K562 (cell line): Measurements from ENCODE around the gene RCL1. TPM values are rescaled to one million over a fixed set of nuclear protein-coding genes. Genes with fewer than 3 reads are reported as not detected.

ENCODE experiments used
- ADNP ChIP-seq: fragments of 200-800 bp; sonication (Bioruptor generic); IDR thresholded peaks from 2 replicates; pipeline ENCODE4 v1.6.1; 2016; ENCODE audit warnings: missing genetic modification characterization, missing compliant biosample characterization
- CBX3 ChIP-seq, 2 experiments: IDR thresholded peaks; 1 replicate in 1 of 2; 2 replicates in 1 of 2; pipeline ENCODE4 v1.6.1; 2012; ENCODE audit warnings: inconsistent platforms in 2 of 2, low read length in 2 of 2, borderline replicate concordance in 1 of 2, control low read depth in 1 of 2
- ETV5 ChIP-seq: sonication (generic); formaldehyde crosslinking; IDR thresholded peaks from 2 replicates; pipeline ENCODE4 v1.4.0; 2020; ENCODE audit warnings: low read depth, mild to moderate bottlenecking, missing genetic modification reagents
- OTX1 ChIP-seq: fragments of 450-650 bp; formaldehyde crosslinking; IDR thresholded peaks from 2 replicates; pipeline ENCODE4 v1.4.0; 2022; ENCODE audit warnings: mild to moderate bottlenecking
- TAF15 ChIP-seq: fragments of 200-400 bp; formaldehyde crosslinking; IDR thresholded peaks from 2 replicates; pipeline ENCODE4 v1.6.1; 2017; ENCODE audit warnings: mild to moderate bottlenecking, low read depth, low read length, moderate library complexity
- YBX1 ChIP-seq: fragments of 450-650 bp; IDR thresholded peaks from 2 replicates; pipeline ENCODE4 v1.7.1; 2016; ENCODE audit warnings: mild to moderate bottlenecking
- ZNF253 ChIP-seq: fragments of 250-450 bp; sonication (Bioruptor Pico); conservative IDR thresholded peaks from 2 replicates; pipeline ENCODE4 v1.6.1; 2021; ENCODE audit warnings: mild to moderate bottlenecking
- ZNF609 ChIP-seq: sonication (generic); formaldehyde crosslinking; IDR thresholded peaks from 2 replicates; pipeline ENCODE4 v1.8.1; 2023; ENCODE audit warnings: missing genetic modification reagents, mild to moderate bottlenecking, borderline replicate concordance
- ZNF695 ChIP-seq: fragments of 450-650 bp; formaldehyde crosslinking; IDR thresholded peaks from 2 replicates; pipeline ENCODE4 v1.4.0; 2020; ENCODE audit warnings: mild to moderate bottlenecking, moderate library complexity
- polyA plus RNA-seq, 8 experiments: library from polyadenylated mRNA; depleted of rRNA in 4 of 8; stranded (reverse) in 5 of 8; unstranded in 3 of 8; fragments of >200 nt; fragmentation: Nextera tagmentation in 2 of 8; fragmentation: Illumina TruSeq in 1 of 8; extraction: Ambion mirVana in 2 of 8; extraction: Trizol in 1 of 8; gene quantifications; 2 replicates each; pipeline versions ENCODE4 v1.2.1 to v1.2.3, GENCODE V29; 2011 to 2014; ENCODE audit warnings: inconsistent platforms in 1 of 8, missing spikeins in 1 of 8
- total RNA-seq, 7 experiments: library from RNA; depleted of rRNA in 6 of 7; stranded (reverse); fragments of >200 nt in 6 of 7; fragmentation: Illumina TruSeq in 2 of 7; extraction: Trizol in 2 of 7; gene quantifications; 2 replicates each; pipeline versions ENCODE4 v1.2.1 to v1.2.3, GENCODE V29; 2011 to 2021; ENCODE audit warnings: low replicate concordance in 1 of 7
- TF ChIP-seq, protein P1 (sequence below): fragments of 450-650 bp; IDR thresholded peaks from 2 replicates; pipeline ENCODE4 v1.6.1; 2018; ENCODE audit not compliant: partially characterized antibody
- TF ChIP-seq, protein P2 (sequence below): fragments of 250-450 bp; sonication (Bioruptor Pico); IDR thresholded peaks from 2 replicates; pipeline ENCODE4 v1.5.0; 2020; ENCODE audit warnings: mild to moderate bottlenecking, borderline replicate concordance
- TF ChIP-seq, protein P3 (sequence below): fragments of 450-650 bp; IDR thresholded peaks from 2 replicates; pipeline ENCODE4 v1.6.1; 2016; ENCODE audit warnings: antibody characterized with exemption
- TF ChIP-seq, protein P4 (sequence below): sonication (generic); formaldehyde crosslinking; IDR thresholded peaks from 2 replicates; pipeline ENCODE4 v1.8.0; 2022; ENCODE audit warnings: missing genetic modification reagents, mild to moderate bottlenecking, borderline replicate concordance
- TF ChIP-seq, protein P5 (sequence below): fragments of 450-650 bp; conservative IDR thresholded peaks from 2 replicates; pipeline ENCODE4 v1.6.1; 2016; ENCODE audit warnings: missing genetic modification characterization, low read depth, mild to moderate bottlenecking, missing compliant biosample characterization, moderate library complexity

The RCL1 gene
- total and polyA plus RNA-seq, 9 of the 15 experiments (the other 6 are each of a cell fraction or from before 2014, with no cell fraction given) = 24.0 to 67.7 (median 38.6) TPM

- TF ChIP-seq, protein P1, sequence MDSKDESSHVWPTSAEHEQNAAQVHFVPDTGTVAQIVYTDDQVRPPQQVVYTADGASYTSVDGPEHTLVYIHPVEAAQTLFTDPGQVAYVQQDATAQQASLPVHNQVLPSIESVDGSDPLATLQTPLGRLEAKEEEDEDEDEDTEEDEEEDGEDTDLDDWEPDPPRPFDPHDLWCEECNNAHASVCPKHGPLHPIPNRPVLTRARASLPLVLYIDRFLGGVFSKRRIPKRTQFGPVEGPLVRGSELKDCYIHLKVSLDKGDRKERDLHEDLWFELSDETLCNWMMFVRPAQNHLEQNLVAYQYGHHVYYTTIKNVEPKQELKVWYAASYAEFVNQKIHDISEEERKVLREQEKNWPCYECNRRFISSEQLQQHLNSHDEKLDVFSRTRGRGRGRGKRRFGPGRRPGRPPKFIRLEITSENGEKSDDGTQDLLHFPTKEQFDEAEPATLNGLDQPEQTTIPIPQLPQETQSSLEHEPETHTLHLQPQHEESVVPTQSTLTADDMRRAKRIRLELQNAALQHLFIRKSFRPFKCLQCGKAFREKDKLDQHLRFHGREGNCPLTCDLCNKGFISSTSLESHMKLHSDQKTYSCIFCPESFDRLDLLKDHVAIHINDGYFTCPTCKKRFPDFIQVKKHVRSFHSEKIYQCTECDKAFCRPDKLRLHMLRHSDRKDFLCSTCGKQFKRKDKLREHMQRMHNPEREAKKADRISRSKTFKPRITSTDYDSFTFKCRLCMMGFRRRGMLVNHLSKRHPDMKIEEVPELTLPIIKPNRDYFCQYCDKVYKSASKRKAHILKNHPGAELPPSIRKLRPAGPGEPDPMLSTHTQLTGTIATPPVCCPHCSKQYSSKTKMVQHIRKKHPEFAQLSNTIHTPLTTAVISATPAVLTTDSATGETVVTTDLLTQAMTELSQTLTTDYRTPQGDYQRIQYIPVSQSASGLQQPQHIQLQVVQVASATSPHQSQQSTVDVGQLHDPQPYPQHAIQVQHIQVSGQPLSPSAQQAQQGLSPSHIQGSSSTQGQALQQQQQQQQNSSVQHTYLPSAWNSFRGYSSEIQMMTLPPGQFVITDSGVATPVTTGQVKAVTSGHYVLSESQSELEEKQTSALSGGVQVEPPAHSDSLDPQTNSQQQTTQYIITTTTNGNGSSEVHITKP = peak; percentile 95
- no peak for TF ChIP-seq OTX1 (CRISPR knock-in tag)
- no peak for TF ChIP-seq CBX3 (IDR thresholded peaks at IDR 0.05; ENCODE audit: borderline replicate concordance in 1 of 2, low read length in 2 of 2)
- no peak for TF ChIP-seq ZNF609
- no peak for TF ChIP-seq TAF15
- TF ChIP-seq, protein P2, sequence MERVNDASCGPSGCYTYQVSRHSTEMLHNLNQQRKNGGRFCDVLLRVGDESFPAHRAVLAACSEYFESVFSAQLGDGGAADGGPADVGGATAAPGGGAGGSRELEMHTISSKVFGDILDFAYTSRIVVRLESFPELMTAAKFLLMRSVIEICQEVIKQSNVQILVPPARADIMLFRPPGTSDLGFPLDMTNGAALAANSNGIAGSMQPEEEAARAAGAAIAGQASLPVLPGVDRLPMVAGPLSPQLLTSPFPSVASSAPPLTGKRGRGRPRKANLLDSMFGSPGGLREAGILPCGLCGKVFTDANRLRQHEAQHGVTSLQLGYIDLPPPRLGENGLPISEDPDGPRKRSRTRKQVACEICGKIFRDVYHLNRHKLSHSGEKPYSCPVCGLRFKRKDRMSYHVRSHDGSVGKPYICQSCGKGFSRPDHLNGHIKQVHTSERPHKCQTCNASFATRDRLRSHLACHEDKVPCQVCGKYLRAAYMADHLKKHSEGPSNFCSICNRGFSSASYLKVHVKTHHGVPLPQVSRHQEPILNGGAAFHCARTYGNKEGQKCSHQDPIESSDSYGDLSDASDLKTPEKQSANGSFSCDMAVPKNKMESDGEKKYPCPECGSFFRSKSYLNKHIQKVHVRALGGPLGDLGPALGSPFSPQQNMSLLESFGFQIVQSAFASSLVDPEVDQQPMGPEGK (CRISPR knock-in tag) = no peak
- TF ChIP-seq ZNF253 (CRISPR knock-in tag) = no peak
- TF ChIP-seq, protein P3, sequence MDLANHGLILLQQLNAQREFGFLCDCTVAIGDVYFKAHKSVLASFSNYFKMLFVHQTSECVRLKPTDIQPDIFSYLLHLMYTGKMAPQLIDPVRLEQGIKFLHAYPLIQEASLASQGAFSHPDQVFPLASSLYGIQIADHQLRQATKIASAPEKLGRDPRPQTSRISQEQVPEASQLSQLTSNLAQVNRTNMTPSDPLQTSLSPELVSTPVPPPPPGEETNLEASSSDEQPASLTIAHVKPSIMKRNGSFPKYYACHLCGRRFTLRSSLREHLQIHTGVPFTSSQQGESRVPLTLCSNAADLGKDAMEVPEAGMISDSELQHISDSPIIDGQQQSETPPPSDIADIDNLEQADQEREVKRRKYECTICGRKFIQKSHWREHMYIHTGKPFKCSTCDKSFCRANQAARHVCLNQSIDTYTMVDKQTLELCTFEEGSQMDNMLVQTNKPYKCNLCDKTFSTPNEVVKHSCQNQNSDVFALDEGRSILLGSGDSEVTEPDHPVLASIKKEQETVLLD = peak; percentile 90
- no peak for TF ChIP-seq YBX1
- no peak for TF ChIP-seq ETV5 (CRISPR knock-in tag)
- TF ChIP-seq, protein P4, sequence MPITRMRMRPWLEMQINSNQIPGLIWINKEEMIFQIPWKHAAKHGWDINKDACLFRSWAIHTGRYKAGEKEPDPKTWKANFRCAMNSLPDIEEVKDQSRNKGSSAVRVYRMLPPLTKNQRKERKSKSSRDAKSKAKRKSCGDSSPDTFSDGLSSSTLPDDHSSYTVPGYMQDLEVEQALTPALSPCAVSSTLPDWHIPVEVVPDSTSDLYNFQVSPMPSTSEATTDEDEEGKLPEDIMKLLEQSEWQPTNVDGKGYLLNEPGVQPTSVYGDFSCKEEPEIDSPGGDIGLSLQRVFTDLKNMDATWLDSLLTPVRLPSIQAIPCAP (CRISPR knock-in tag) = no peak
- TF ChIP-seq ADNP (tag) = no peak
- TF ChIP-seq, protein P5, sequence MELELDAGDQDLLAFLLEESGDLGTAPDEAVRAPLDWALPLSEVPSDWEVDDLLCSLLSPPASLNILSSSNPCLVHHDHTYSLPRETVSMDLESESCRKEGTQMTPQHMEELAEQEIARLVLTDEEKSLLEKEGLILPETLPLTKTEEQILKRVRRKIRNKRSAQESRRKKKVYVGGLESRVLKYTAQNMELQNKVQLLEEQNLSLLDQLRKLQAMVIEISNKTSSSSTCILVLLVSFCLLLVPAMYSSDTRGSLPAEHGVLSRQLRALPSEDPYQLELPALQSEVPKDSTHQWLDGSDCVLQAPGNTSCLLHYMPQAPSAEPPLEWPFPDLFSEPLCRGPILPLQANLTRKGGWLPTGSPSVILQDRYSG (tag) = no peak
- TF ChIP-seq ZNF695 = no peak
These were observed 59.7 kb downstream of the RCL1 start (continued) for GRCh38 chr9:4852419-4852818.
